ENCODE data around the gene C1QTNF8.
A peak's percentile ranks its signal among the peaks of the same experiment; 100 is the strongest.

The C1QTNF8 gene

DNA sequence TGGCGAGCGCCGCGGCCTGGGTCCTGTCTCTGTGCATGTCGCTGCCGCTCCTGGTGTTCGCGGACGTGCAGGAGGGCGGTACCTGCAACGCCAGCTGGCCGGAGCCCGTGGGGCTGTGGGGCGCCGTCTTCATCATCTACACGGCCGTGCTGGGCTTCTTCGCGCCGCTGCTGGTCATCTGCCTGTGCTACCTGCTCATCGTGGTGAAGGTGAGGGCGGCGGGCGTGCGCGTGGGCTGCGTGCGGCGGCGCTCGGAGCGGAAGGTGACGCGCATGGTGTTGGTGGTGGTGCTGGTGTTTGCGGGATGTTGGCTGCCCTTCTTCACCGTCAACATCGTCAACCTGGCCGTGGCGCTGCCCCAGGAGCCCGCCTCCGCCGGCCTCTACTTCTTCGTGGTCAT, 16.7 kb downstream of the C1QTNF8 start:
- DNase-seq (ENCODE audit: low spot score): no peak

- peak; percentile 73 for DNase-seq (ENCODE audit: low spot score)
These were observed 17.4 kb downstream of the C1QTNF8 start for GRCh38 chr16:1078579-1079021.

DNA sequence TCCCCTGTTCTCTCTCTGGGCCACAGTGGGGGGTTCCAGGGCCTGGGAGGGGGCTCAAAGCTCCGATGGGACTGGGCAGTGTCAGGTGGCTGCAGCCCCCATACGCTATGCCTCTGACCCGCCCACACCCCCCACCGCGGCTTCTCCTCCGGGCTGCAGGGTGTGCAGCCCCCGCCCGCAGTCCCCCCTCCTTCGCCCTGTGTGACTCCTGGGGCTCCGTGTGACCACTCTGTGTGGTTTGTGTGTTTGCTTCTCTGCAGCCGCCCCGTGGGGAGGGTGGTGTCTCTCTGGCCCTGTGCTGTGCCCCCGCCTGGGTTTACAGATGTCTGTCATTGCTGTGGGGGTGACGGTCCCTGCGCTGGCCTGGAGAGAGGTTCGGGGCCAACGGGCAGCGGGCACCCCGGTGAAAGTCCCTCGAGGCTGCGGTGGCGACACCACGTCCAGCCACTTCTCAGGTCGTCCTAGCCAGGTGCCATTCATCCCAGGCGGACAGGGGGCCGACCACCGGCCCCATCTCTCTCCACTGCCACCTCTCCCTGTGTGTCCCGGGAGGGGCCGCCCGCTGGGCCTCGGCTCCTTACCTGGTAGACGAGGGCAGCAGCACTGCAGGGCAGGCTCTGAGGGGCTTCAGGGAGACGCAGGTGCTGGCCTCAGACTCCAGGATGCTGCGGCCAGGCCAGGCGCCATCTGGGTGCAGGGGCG, 18.0 kb downstream of the C1QTNF8 start:
- no peak for DNase-seq (ENCODE audit: low spot score)

- DNase-seq (ENCODE audit: low spot score): no peak
These were observed 19.1 kb downstream of the C1QTNF8 start for GRCh38 chr16:1076801-1077576.

GRCh38 chr16:1075546-1075945, 20.5 kb downstream of the C1QTNF8 start:
- peak; percentile 65 for DNase-seq (ENCODE audit: low spot score)

DNA sequence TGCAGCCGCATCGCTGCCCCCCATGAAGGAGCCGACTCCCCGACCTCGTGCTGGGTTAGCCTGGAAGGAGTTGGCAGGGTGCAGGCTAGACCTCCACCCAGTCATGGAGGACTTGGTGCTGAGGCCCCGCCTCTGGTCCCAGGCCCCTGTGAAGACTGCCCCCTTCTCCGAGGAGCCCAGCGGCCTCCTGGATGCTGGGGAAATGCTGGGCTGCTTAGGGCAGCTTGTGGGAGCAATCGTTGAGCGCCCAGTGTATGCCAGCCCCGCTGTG, 21.7 kb downstream of the C1QTNF8 start:
- no peak for DNase-seq (ENCODE audit: low spot score)

- DNase-seq (ENCODE audit: low spot score): no peak
These were observed 22.3 kb downstream of the C1QTNF8 start for GRCh38 chr16:1073566-1074378.

GRCh38 chr16:1073262-1073558, 22.8 kb downstream of the C1QTNF8 start:
- DNase-seq (ENCODE audit: low spot score): no peak

GRCh38 chr16:1072526-1073261, 23.4 kb downstream of the C1QTNF8 start, which contains the start of gene SSTR5:
TSS of gene SSTR5 (plus strand) at chr16:1072747. CDS start at chr16:1078869, 6,122 bp downstream.
- no peak for DNase-seq (ENCODE audit: low spot score)

DNA sequence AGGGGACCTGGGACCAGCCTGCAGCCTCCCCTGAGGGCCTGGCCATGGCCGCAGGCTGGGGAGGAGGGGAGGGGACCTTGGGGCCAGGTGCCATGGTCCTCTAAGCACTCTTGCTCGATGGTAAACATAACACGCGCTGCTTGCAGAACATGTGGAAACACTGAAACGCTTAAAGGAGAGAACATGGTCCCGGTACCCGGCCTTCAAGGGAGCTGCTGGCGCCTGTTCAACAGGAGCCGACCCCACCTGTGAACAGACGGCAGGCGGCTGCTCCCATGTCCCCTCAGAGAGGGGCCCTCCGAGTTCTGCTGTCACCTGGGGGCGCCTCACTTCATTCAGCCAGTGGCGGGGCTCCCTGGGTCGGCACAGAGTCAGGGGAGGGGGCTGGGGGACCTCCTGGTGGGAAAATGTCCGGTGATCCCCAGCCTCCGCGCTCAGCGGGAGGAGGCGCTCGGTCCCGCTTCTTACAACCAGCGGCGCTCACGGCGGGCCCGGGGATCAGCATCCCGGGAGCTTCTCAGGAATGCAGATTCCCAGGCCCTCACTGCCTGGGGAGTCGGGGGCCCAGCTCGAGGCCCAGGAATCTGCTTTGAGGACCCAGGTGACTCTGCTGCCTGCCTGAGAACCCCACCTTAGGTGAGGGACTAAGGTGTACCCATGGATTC, 24.4 kb downstream of the C1QTNF8 start:
- no peak for DNase-seq (ENCODE audit: low spot score)

- no peak for DNase-seq (ENCODE audit: low spot score)
These were observed 25.1 kb downstream of the C1QTNF8 start for GRCh38 chr16:1070864-1071408.

DNA sequence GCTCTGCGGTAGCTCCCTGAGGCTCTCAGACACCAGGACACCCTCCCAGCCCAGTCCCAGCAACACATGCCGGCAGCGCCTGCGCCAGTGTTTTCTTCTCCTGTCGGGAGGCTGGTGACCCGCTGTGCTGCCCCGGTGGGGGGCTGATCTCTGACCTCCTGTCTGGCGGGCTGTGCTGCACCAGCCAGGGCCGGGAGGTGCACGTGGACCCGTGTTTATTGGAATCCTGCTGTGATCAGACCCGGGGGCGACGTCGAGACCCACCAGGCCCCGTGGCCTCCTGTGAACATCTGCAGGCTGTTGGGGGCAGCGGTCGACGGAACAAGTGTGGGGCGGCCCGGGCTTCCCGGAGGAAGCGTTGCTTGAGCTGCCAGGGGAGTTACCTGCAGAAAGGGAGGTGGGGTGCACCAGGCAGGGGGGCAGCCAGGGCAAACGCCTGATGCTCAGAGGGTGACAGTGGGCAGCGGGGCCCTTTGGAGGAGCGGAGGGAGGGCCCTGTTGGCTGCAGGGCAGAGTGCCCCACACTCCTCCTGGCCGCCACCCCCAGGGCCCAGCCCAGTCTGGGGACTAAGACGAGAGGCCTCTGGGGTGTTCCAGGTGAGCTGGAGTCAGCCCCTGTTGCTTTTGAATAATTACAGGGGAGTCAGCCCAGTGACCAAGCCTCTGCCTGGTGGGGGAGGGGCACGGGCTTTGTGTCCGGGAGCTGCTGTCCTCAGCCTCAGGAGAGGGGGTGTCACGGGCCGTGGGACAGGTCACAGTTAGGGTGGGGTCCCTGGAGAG, 25.8 kb downstream of the C1QTNF8 start:
- no peak for DNase-seq (ENCODE audit: low spot score)

GRCh38 chr16:1069154-1069553, 26.9 kb downstream of the C1QTNF8 start:
- no peak for DNase-seq (ENCODE audit: low spot score)

- no peak for DNase-seq (ENCODE audit: low spot score)
These were observed 27.6 kb downstream of the C1QTNF8 start for GRCh38 chr16:1068451-1068850.

GRCh38 chr16:1067629-1068028, 28.4 kb downstream of the C1QTNF8 start:
- no peak for DNase-seq (ENCODE audit: low spot score)

DNA sequence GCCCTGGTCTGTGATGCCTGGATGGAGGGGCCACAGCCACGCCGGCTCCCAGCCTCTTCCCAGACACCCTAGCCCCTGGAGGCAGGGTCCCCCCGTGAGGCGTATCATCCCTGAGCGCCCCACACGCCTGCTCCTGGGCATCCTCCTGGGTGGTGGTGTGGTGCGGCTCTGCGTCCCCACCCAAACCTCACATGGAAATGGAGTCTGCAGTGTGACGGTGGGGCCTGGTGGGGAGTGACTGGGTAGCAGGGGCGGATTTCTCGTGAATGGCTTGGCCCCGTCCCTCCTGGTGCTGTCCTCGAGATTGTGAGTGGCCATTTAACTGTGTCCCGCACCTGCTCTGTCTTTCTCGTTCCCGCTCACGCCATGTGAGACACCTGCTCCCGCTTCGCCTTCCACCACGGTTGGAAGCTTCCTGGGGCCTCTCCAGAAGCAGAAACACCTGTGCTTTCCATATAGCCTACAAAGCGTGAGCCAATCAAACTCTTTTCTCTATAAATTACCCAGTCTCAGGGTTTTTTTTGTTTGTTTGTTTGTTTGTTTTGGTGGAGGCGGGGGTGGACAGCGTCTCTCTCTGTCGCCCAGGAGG, 29.4 kb downstream of the C1QTNF8 start:
- no peak for DNase-seq (ENCODE audit: low spot score)

DNA sequence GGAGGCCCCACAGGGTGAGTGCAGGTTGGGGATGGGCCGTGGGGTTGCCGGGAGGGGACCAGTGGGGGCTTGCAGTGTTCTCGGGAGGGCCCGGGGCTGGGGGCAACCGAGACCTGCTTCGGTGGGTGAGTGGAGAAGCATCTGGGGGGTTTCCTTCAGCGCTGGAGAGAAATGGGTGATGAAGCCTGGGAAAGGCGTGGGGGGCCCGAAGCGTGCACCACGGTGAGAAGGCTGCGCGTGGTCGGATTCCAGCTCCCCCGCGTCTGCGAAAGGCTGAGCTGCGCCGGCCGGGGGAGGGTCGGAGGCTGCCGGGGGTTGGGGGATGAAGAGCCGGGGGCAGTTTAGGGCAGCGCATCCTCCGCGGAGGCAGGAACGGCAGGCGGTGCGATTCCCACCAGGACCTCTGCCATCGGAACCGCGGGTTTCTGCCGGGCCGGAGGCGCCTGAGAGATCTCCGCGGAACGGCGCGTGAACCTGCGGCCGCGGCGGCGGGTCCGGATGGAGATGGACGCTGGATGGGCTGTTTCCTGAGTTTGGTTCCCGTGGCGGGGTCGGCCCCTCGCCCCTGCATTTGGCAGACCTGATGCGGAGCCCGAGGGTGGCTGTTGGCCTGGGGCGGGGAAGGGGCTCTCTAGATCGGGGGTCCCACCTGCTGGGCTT, 30.4 kb downstream of the C1QTNF8 start:
- no peak for DNase-seq (ENCODE audit: low spot score)

DNA sequence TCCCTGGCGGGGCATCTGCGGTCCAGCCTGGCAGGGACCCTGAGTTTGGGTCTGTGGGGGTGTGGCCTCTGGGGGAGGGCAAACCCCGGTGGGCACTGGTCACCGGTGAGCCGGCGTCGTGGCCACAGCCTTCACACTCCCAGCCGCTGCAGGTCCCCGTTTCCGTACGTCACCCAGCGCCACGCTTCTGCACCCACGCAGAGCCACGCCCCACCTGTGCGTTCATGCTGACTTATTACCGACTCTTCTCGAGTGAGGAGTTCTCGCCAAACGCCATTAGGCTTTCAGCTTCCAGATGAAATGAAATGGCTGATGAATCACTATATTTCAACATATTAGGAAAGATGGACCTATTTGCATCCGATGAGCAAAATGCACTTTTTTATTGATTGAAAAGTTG, 32.3 kb downstream of the C1QTNF8 start:
- no peak for DNase-seq (ENCODE audit: low spot score)

DNA sequence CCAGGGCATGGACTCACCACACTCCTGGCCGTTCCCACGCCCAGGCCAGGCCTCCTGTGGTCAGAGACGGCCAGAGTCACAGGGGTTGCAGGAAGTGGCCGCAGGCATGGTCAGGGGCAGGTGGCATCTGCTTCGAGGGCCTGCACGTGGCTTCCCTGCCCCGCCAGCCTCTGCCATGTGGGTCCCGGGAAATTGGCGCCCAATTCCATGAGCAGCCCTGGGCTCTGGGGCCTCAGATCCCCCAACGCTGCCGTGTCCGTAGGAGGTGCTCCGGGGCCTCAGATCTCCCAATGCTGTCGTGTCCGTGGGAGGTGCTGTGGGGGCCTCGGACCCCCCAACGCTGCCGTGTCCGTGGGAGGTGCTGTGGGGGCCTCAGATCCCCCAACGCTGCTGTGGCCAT, 33.1 kb downstream of the C1QTNF8 start:
- DNase-seq (ENCODE audit: low spot score): no peak
